Astrocyte of the spinal cord (primary cell): ENCODE results near the gene PCDHB7.
"Not testable (repeated sequence)": the region's sequence is repeated elsewhere in the genome, so short reads cannot be mapped to it uniquely, and the experiment has no call there.

Experiments used
- DNase-seq: peaks from one replicate; pipeline ENCODE4 v3.0.0; 2011; ENCODE audit warnings: low read depth, low spot score
- H3K4me3 ChIP-seq: 2 replicates; pipeline ENCODE4 v1.5.1; 2011; ENCODE audit warnings: low read depth, mild to moderate bottlenecking, low read length, moderate library complexity
- CTCF ChIP-seq: IDR thresholded peaks from 2 replicates; pipeline ENCODE4 v1.5.1; 2012; ENCODE audit warnings: low read depth, mild to moderate bottlenecking, low read length, inconsistent platforms
- in situ Hi-C: cut with HindIII; loops from 2 replicates; pipeline ENCODE4 v1.10.0; 2017; ENCODE audit warnings: low sequenced_read_pairs

PCDHB7 gene

GRCh38 chr5:141172381-141173204 lies at the start of gene PCDHB7:
TSS of gene PCDHB7 (plus strand) at chr5:141172644. CDS start at chr5:141172836, 192 bp downstream.
- in situ Hi-C loops: no loop called here
- DNase-seq: peak; percentile 7
- TF ChIP-seq CTCF: peak; percentile 41
- H3K4me3 ChIP-seq: no peak within 1 kb of the TSS

- in situ Hi-C loops, H3K4me3 ChIP-seq, DNase-seq: not testable (repeated sequence)
Observed at GRCh38 chr5:141123396-141124135, 48.9 kb upstream of the PCDHB7 start.

- no peak for DNase-seq
- in situ Hi-C loops: no loop called here
- no peak for TF ChIP-seq CTCF
- H3K4me3 ChIP-seq: no peak overlapping the region
Observed at GRCh38 chr5:141127305-141127704, 45.1 kb upstream of the PCDHB7 start.

- H3K4me3 ChIP-seq: peak within 1 kb of the TSS; percentile 35
- no peak for TF ChIP-seq CTCF
- peak; percentile 5 for DNase-seq
- in situ Hi-C loops: no loop called here
Observed at GRCh38 chr5:141135030-141135717, 37.3 kb upstream of the PCDHB7 start, which contains the start of gene PCDHB5. TSS of gene PCDHB5 (plus strand) at chr5:141135206. CDS start at chr5:141135435, 229 bp downstream.

GRCh38 chr5:141135718-141136266 lies 36.7 kb upstream of the PCDHB7 start:
- DNase-seq: no peak

GRCh38 chr5:141137346-141137745 lies 35.1 kb upstream of the PCDHB7 start:
- DNase-seq, H3K4me3 ChIP-seq, in situ Hi-C loops: not testable (repeated sequence)

More at GRCh38 chr5:141135718-141136266, 36.7 kb upstream of the PCDHB7 start:
- in situ Hi-C loops: no loop called here
- no peak overlapping the region for H3K4me3 ChIP-seq
- TF ChIP-seq CTCF: no peak

GRCh38 chr5:141149812-141150211 lies 22.6 kb upstream of the PCDHB7 start, which contains the start of gene PCDHB6:
TSS of gene PCDHB6 (plus strand) at chr5:141150057. CDS start at chr5:141150258, 201 bp downstream.
- no peak within 1 kb of the TSS for H3K4me3 ChIP-seq
- no peak for TF ChIP-seq CTCF
- DNase-seq: no peak
- in situ Hi-C loops: no loop called here
